ENCODE results near the gene NUDT8.

NUDT8 gene

GRCh38 chr11:67613960-67614715, 15.6 kb downstream of the NUDT8 start:
- Histone ChIP-seq H2AFZ (ENCODE audit: low read depth) (peak overlapping the region; percentile 42), H3K79me2 (ENCODE audit: insufficient read depth, low read depth) (no peaks in the 10 kb centered on the region), H3K4me3 (IDR thresholded peaks at IDR 0.05; ENCODE audit: insufficient read depth, low read depth, low read length) (no peak overlapping the region), H4K20me1 (ENCODE audit: insufficient read depth) (no peaks in the 10 kb centered on the region), H3K4me2 (peak overlapping the region; percentile 91), H3K36me3 (ENCODE audit: insufficient read depth) (no peaks in the 10 kb centered on the region), H3K27ac (peak overlapping the region; percentile 98), H3K4me1 (ENCODE audit: low read depth, poor library complexity, severe bottlenecking) (peaks cover 23% of the 10 kb centered on the region), H3K27me3 (ENCODE audit: insufficient read depth, low read depth) (no peaks in the 10 kb centered on the region), H3K9ac (peak overlapping the region; percentile 78)
- peak; percentile 75 for TF ChIP-seq CTCF (conservative IDR thresholded peaks at IDR 0.05; ENCODE audit: low read depth, low read length)

- peak overlapping the region; percentile 91 for H3K4me2 ChIP-seq
- no peak for TF ChIP-seq CTCF (conservative IDR thresholded peaks at IDR 0.05; ENCODE audit: low read depth, low read length)
- no peak overlapping the region for H3K4me3 ChIP-seq (IDR thresholded peaks at IDR 0.05; ENCODE audit: insufficient read depth, low read depth, low read length)
- H3K27ac ChIP-seq = peak overlapping the region; percentile 98
- peaks cover 23% of the 10 kb centered on the region for H3K4me1 ChIP-seq (ENCODE audit: low read depth, poor library complexity, severe bottlenecking)
- peak overlapping the region; percentile 42 for H2AFZ ChIP-seq (ENCODE audit: low read depth)
- H3K36me3 ChIP-seq (ENCODE audit: insufficient read depth) = no peaks in the 10 kb centered on the region
- no peaks in the 10 kb centered on the region for H4K20me1 ChIP-seq (ENCODE audit: insufficient read depth)
- H3K9ac ChIP-seq = peak overlapping the region; percentile 78
- H3K27me3 ChIP-seq (ENCODE audit: insufficient read depth, low read depth) = no peaks in the 10 kb centered on the region
- peaks cover 2% of the 10 kb centered on the region; the same call in 1 of the 2 replicates for H3K79me2 ChIP-seq (ENCODE audit: insufficient read depth, low read depth)
These were observed 16.3 kb downstream of the NUDT8 start for GRCh38 chr11:67613313-67613959.

- peaks cover 9% of the 10 kb centered on the region for H3K79me2 ChIP-seq (ENCODE audit: insufficient read depth, low read depth)
- no peaks in the 10 kb centered on the region for H3K36me3 ChIP-seq (ENCODE audit: insufficient read depth)
- H3K27ac ChIP-seq = peak overlapping the region; percentile 98; the same call in 1 of the 2 replicates
- H4K20me1 ChIP-seq (ENCODE audit: insufficient read depth) = no peaks in the 10 kb centered on the region
- no peaks in the 10 kb centered on the region for H3K27me3 ChIP-seq (ENCODE audit: insufficient read depth, low read depth)
- no peak overlapping the region for H3K4me2 ChIP-seq
- no peak overlapping the region for H2AFZ ChIP-seq (ENCODE audit: low read depth)
- no peak for TF ChIP-seq CTCF (conservative IDR thresholded peaks at IDR 0.05; ENCODE audit: low read depth, low read length)
- no peak overlapping the region for H3K9ac ChIP-seq
- no peak overlapping the region for H3K4me3 ChIP-seq (IDR thresholded peaks at IDR 0.05; ENCODE audit: insufficient read depth, low read depth, low read length)
- peaks cover 29% of the 10 kb centered on the region for H3K4me1 ChIP-seq (ENCODE audit: low read depth, poor library complexity, severe bottlenecking)
These were observed 17.0 kb downstream of the NUDT8 start for GRCh38 chr11:67612751-67613150.

- H3K4me1 ChIP-seq (ENCODE audit: low read depth, poor library complexity, severe bottlenecking) = peaks cover 31% of the 10 kb centered on the region
- H4K20me1 ChIP-seq (ENCODE audit: insufficient read depth) = no peaks in the 10 kb centered on the region
- no peak overlapping the region for H3K4me3 ChIP-seq (IDR thresholded peaks at IDR 0.05; ENCODE audit: insufficient read depth, low read depth, low read length)
- no peak overlapping the region for H3K9ac ChIP-seq
- H2AFZ ChIP-seq (ENCODE audit: low read depth) = no peak overlapping the region
- no peak overlapping the region for H3K4me2 ChIP-seq
- no peaks in the 10 kb centered on the region for H3K27me3 ChIP-seq (ENCODE audit: insufficient read depth, low read depth)
- no peak for TF ChIP-seq CTCF (conservative IDR thresholded peaks at IDR 0.05; ENCODE audit: low read depth, low read length)
- no peaks in the 10 kb centered on the region for H3K36me3 ChIP-seq (ENCODE audit: insufficient read depth)
- H3K79me2 ChIP-seq (ENCODE audit: insufficient read depth, low read depth) = peaks cover 17% of the 10 kb centered on the region
- no peak overlapping the region for H3K27ac ChIP-seq
These were observed 17.8 kb downstream of the NUDT8 start for GRCh38 chr11:67611704-67612587.
